HEK293T (cell line): Measurements from ENCODE around the gene LPGAT1.

ENCODE experiments used
- ARNT ChIP-seq: fragments of 450-650 bp; IDR thresholded peaks from 2 replicates; pipeline ENCODE4 v1.6.1; 2017; ENCODE audit warnings: mild to moderate bottlenecking
- BHLHE40 ChIP-seq: fragments of 450-650 bp; IDR thresholded peaks from 2 replicates; pipeline ENCODE4 v1.6.1; 2016; ENCODE audit warnings: mild to moderate bottlenecking, moderate library complexity, borderline replicate concordance
- FOXK2 ChIP-seq: fragments of 450-650 bp; IDR thresholded peaks from 2 replicates; pipeline ENCODE4 v1.6.1; 2016; ENCODE audit warnings: mild to moderate bottlenecking
- FOXM1 ChIP-seq: fragments of 450-650 bp; IDR thresholded peaks from 2 replicates; pipeline ENCODE4 v1.6.1; 2017; ENCODE audit warnings: mild to moderate bottlenecking, borderline replicate concordance
- HDGF ChIP-seq: fragments of 450-650 bp; IDR thresholded peaks from 2 replicates; pipeline ENCODE4 v1.6.1; 2017; ENCODE audit warnings: antibody characterized with exemption, borderline replicate concordance
- L3MBTL2 ChIP-seq: fragments of 450-650 bp; conservative IDR thresholded peaks from 2 replicates; pipeline ENCODE4 v1.6.1; 2016; ENCODE audit warnings: mild to moderate bottlenecking
- NFRKB ChIP-seq: fragments of 450-650 bp; IDR thresholded peaks from 2 replicates; pipeline ENCODE4 v1.6.1; 2016; ENCODE audit warnings: mild to moderate bottlenecking, moderate library complexity
- TF ChIP-seq, protein P1 (sequence below): fragments of 450-650 bp; IDR thresholded peaks from 2 replicates; pipeline ENCODE4 v1.6.1; 2016

DNA sequence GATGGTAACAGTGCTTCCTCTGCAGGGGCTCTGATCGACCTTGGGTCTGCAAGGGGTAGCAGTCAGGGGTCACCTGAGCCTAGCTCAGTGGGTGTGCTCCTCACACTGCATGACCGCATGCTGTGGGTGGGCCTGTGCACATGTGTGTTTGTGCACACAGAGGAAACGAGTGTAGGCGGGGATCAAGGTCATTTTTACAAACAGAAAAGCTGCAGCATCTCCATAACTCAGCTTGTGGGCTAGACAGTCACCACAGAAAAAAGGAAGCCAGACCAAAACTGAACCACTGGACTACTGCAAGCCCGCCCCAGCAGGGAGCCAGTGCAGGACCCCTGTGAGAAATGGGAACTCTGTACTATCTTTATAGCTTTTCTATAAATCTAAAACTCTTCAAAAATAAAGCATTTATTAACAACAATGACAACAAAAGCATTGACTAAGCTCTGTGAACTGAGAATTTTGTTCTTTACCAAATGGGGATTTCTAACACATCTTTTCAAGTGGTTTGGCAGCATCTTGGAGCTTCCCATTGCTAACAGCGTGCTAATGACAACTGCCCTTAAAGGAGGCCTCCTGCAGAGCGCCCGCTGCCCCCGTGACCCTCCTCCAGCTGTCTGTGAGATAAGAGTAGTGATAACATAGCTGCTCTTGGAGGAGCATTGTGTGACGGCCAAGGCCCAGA lies 135.3 kb downstream of the LPGAT1 start:
- TF ChIP-seq FOXK2 = no peak
- no peak for TF ChIP-seq NFRKB
- TF ChIP-seq, protein P1, sequence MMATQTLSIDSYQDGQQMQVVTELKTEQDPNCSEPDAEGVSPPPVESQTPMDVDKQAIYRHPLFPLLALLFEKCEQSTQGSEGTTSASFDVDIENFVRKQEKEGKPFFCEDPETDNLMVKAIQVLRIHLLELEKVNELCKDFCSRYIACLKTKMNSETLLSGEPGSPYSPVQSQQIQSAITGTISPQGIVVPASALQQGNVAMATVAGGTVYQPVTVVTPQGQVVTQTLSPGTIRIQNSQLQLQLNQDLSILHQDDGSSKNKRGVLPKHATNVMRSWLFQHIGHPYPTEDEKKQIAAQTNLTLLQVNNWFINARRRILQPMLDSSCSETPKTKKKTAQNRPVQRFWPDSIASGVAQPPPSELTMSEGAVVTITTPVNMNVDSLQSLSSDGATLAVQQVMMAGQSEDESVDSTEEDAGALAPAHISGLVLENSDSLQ = no peak
- no peak for TF ChIP-seq L3MBTL2
- no peak for TF ChIP-seq BHLHE40
- TF ChIP-seq ARNT = no peak
- TF ChIP-seq FOXM1 = no peak
- no peak for TF ChIP-seq HDGF
